Activated CD8-positive, alpha-beta memory T cell treated with anti-CD3 and anti-CD28 coated beads for 48 hours (primary cell): ENCODE data around the gene LAMA2.

ENCODE experiments used
- DNase-seq, 3 experiments: peaks; one replicate each; pipeline ENCODE4 v3.0.0-alpha.2; 2020; ENCODE audit warnings: low read depth in 2 of 3, low spot score in 2 of 3

The LAMA2 gene

GRCh38 chr6:129209355-129209754 is 326.4 kb downstream of the LAMA2 start:
- no peak for DNase-seq

GRCh38 chr6:129210684-129211083 is 327.7 kb downstream of the LAMA2 start:
- DNase-seq = no peak

DNA sequence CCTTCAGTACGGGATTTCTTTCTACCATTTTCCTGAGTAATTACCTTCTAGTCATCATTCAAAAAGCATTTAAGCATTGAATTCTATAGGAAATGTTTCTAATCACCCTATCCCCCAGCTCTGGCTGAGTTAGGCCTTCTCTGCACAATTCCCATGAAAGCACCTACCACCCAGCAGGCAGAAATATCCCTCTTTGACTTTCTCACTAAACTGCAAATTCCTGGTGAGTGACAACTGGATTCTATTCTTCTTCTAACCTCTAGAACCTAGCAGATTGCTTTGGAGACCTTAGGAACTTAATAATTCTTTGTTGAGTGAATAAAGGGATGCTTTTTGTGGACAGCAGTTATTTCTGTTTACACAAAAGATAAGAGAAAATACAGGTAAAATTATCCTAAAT is 328.7 kb downstream of the LAMA2 start:
- DNase-seq = no peak

- DNase-seq = no peak
Measured at GRCh38 chr6:129212081-129212480, 329.1 kb downstream of the LAMA2 start.

DNA sequence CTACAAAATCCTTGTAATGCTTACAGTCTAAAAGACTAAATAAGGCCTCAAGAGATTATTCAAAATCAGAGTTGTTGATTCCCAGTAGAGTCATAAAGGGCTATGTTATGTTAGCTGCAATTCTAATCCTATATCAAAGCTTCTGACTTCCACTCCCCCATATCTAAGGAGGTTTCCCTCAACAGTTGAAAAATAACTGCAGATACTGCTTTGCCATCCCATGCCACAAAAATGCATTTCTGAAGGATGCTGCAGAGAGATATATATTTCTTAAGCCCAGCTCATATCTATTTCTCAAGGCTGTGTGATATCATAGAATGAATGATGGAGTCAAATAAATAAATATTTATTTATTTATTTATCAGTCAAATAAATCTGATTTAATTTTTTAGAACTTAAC is 332.3 kb downstream of the LAMA2 start:
- DNase-seq = no peak

- no peak for DNase-seq
Measured at GRCh38 chr6:129215916-129216520, 333.1 kb downstream of the LAMA2 start.

GRCh38 chr6:129217701-129218100 is 334.8 kb downstream of the LAMA2 start:
- DNase-seq = no peak

GRCh38 chr6:129233458-129234134 is 350.7 kb downstream of the LAMA2 start:
- no peak for DNase-seq

DNA sequence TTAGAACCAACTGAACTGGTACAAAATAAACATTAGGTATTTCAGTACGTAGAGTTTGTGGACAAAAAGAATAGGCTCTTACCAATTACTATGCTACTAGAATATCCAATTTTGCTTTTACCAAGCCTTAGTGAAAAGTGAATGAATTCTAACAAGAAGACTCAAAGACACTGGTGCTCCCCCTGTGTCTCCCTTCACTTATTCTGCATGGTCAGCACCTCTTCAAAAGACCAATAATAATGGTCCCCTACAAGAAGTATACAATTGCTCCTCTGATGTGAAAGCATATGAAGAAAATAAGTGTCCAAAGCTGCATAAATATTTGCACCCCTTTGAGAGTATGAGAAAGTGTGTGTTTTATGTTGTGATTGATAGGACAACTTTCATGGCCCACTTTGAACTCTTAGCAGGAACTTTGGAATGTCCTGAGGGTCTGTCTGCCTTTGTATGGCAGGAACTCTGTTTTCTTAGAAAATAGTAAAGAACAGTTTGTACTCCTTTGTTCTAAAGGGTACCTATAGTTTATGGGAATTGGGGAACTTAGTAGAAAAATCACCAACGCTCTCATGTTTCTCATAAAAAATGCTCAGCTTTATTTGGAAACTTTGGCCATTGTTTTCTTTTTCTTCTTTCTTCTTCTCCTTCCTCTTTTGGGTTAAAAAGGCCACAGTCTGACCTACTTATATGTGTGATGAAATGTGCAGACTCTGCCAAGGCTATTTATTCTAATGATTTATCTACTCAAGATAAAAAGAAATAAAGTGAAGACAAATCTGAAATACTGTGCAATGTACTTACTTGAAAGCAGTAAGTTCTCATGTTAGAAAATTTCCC is 352.4 kb downstream of the LAMA2 start:
- no peak for DNase-seq

- DNase-seq = no peak
Measured at GRCh38 chr6:129236001-129236517, 353.1 kb downstream of the LAMA2 start.

DNA sequence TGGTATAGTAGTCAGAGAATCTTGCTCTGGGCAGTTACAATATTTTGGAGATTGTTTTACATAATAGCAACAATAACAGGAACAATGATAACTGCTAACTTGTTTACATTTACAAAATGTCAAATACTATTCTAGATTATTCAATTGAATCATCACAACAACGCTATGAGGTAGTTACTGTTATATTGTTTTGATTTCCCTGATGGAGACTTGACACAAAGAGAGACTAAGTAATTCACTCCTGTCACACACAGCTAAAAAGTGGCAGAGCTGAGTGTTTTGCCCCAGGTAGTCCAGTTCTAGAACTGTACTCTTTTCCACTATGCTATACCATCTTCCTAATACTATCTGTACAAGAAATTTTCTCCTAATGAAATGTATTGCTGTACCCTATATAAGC is 356.1 kb downstream of the LAMA2 start:
- no peak for DNase-seq

- no peak for DNase-seq
Measured at GRCh38 chr6:129239825-129240491, 357.0 kb downstream of the LAMA2 start.

DNA sequence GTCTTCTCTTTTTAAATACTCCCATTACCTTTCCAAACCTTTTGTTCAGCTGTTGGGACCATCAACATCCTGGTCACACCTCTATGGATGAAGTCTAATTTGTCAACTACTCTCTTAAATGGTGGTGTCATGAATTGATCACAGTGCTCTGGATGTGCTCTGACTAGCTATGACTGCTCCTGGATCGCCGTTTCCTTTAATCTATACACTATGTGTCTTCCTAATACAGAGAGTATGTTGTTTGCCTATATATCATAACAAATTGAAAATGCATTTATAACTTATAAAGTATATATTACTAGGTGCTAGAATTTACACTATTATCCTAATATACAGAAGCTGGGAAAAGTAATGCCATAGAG is 357.5 kb downstream of the LAMA2 start:
- DNase-seq = no peak

GRCh38 chr6:129242546-129242945 is 359.6 kb downstream of the LAMA2 start:
- DNase-seq = no peak

GRCh38 chr6:129243377-129243776 is 360.4 kb downstream of the LAMA2 start:
- no peak for DNase-seq

DNA sequence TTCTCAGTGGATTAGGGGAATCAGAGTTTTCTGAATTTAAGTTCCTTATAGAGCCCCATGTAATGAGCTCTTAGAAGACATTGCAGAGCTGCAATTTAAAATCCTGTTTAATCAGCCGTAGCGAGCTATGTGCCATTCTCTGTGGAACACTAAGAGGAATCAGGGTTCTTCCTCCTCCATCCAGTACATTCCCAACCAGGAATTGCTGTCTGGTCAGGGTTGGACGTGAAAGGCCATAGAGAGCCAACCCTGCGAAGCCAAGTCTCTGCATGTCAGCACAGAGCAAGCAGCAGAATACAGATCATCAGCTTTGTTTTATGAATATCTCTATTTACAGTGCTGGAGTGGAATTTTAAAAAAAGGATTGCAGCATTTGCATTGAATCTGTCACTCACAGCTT is 366.0 kb downstream of the LAMA2 start:
- DNase-seq = no peak

DNA sequence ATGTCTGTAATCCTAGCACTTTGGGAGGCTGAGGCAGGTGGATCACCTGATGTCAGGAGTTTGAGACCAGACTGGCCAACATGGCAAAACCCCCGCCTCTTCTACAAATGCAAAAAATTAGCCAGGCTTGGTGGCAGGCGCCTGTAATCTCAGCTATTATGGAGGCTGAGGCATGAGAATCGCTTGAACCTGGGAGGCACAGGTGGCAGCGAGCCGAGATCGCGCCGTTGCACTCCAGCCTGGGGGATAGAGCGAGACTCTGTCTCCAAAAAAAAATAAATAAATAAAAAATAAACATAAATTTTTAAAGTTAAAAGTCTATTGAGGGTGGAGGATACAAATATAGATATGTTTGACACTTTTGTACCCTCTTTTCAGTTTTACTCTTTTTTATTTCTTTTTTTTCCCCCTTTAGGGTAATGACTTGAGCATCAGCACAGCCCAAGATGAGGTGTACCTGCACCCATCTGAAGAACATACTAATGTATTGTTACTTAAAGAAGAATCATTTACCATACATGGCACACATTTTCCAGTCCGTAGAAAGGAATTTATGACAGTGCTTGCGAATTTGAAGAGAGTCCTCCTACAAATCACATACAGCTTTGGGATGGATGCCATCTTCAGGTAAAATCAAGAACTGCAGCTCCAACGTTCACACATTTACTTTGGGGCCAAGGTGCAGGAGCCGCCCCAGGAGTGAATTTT is 368.9 kb downstream of the LAMA2 start:
- peak in 1 of 3 experiments; percentile 30 for DNase-seq

GRCh38 chr6:129252377-129253071 is 369.6 kb downstream of the LAMA2 start:
- DNase-seq = no peak

DNA sequence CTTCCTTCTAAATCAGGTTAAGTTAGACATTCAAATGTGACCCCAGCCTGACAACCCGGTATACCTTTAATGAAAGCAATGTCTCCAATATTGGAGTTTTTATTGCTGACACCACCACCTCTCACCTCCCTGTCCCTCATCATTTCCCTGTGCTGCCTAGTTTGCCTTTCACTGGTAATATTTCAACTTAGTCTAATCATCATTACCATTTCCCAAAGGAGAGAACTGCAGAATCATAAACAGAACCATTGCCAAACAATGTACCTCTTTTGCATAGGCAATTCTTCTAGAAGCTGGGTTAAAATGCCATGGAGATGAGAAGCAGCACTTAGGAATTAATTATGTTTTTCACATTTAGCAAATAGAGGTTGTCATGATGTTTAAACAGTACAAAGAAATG is 370.3 kb downstream of the LAMA2 start:
- no peak for DNase-seq

GRCh38 chr6:129253727-129254126 is 370.8 kb downstream of the LAMA2 start:
- DNase-seq = no peak
